GM10266 (cell line): ENCODE data around the gene LOXHD1.
A peak's percentile ranks its signal among the peaks of the same experiment; 100 is the strongest.

ENCODE experiments used
- DNase-seq: peaks from one replicate; pipeline ENCODE4 v3.0.0; 2012; ENCODE audit errors: extremely low spot score
- TF ChIP-seq, protein P1 (sequence below): IDR thresholded peaks from 2 replicates; pipeline ENCODE4 v1.5.1; 2012; ENCODE audit warnings: mild to moderate bottlenecking, low read depth; ENCODE audit not compliant: control insufficient read depth, insufficient read depth; ENCODE audit errors: missing control alignments

The LOXHD1 gene

DNA sequence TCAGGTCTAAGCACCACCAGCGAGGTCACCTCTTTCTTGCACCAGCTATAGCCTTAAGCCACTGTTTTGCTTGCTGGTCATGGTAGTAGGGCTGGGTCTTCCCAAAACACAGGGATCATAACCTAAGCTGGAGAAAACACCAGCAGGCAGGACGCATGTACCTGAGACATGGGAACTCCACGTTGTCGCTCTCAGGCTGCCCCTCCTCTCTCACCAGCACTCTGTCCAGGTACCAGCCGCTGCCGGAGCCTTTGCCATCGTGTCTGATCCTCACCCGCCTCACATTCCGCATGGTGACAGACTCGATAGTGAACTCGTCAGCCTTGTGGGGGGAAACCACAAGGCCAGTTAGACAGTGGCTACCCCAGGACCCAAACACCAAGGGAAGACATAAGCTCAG, 79.5 kb downstream of the LOXHD1 start:
- TF ChIP-seq, protein P1, sequence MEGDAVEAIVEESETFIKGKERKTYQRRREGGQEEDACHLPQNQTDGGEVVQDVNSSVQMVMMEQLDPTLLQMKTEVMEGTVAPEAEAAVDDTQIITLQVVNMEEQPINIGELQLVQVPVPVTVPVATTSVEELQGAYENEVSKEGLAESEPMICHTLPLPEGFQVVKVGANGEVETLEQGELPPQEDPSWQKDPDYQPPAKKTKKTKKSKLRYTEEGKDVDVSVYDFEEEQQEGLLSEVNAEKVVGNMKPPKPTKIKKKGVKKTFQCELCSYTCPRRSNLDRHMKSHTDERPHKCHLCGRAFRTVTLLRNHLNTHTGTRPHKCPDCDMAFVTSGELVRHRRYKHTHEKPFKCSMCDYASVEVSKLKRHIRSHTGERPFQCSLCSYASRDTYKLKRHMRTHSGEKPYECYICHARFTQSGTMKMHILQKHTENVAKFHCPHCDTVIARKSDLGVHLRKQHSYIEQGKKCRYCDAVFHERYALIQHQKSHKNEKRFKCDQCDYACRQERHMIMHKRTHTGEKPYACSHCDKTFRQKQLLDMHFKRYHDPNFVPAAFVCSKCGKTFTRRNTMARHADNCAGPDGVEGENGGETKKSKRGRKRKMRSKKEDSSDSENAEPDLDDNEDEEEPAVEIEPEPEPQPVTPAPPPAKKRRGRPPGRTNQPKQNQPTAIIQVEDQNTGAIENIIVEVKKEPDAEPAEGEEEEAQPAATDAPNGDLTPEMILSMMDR = no peak
- no peak for DNase-seq

DNA sequence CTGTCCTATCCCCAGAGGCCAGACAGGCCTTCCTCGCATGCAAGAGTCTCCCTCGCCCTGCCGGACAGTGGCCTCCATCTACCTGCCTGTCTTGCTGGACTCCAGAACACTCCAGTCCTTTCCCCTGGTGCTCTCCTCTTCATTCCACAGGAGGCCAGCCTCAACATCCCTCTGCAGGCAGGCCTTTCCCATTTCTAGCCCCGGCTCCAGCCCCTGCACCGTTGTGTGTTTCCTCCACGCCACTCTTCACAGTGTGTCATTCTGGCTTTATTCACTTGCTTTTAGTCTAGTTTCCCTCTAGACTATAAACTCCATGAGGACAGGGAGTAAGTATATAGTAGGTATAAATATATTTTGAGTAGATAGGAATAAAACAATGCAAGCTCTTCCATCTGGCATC, 81.2 kb downstream of the LOXHD1 start:
- TF ChIP-seq, protein P1 = no peak
- no peak for DNase-seq

DNA sequence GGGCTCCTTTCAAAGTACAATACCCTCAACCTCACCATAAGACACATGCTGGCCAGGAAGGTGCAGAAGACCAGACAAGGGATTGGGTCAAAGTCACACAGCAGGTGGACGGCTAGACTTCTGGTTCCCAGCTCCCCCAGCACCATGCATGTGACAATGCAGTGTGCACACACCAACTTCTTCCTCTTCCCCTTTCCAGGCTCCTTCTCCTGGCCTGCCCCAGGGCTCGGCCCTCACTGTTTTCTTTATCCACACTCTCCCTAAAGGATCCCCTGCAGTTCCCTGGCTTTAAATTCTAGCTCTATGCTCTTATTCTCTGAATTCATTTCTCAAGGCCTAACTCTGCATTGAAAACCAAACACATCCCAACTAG, 82.3 kb downstream of the LOXHD1 start:
- DNase-seq = no peak
- TF ChIP-seq, protein P1 = no peak

DNA sequence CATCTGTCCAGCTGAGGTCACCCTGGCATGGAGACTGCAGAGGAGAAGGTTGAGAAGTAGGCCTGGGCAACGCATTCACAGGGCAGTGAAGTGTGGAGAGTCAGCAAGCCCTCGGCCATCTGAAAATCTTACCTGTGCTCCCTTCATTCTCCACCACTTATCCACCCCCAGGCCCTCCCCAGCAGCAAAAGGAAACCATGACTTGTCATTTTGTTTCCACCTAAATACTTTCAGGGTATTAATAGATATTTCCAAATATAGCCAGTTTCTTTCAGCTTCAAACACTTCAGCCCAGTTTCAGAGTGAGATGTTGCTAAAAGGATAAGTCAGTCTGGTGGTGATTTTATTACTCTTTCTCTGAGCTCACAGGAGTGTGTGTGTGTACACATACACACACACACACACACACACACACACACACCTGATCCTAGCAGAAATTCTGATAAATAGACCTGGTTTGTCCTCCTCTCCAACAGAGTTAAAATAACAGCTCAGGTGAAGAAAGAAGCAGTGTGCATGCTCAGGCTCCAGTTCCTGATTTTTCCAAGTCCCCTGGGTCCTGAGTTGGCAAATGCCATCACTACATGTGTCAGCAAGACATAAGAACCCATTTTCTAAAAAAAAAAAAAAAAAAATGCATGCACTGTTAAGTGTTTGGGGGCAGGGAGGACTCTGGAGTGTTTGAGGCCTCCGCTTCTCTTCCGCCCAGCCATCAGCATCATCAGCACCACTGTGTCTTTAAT, 82.8 kb downstream of the LOXHD1 start:
- TF ChIP-seq, protein P1 = no peak
- peak; percentile 60 for DNase-seq

DNA sequence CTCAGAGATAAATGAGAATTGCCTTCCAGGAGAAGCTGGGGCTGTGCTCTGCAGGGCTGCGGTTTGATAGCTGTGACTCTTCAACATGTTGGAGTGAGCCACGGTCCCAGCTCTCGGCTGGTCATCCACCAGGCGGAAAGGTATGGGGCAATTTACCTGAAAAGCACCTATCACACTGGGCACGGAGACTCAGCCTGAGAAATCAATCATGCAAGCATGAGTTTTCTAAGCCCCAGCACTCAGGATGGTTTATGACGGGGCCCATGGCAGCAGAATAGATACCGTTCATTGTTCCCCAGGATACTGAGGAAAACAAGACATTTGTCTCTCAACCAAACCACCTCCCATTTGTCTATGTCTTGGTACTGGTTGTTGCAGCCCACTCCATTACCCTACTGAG, 83.9 kb downstream of the LOXHD1 start:
- TF ChIP-seq, protein P1 = no peak
- no peak for DNase-seq

DNA sequence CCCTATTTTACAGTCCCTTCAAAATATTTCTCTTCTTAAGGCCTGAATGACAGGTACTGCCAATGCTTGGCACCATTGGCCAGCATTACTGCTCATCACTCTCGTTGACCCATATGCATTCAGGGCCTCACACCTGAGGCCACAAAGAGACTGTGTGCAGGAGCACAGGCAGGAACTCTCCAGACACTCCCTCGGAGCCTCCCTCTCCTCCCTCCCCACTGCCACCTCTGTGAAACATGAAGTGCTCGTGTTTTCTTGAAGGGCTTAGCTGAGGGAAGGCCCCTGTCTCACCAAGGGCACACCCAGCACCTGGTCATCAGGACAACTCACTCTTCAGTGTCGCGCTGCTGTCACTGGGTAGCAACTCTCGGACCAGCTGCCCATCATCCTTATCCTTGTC, 85.3 kb downstream of the LOXHD1 start:
- TF ChIP-seq, protein P1 = no peak

DNA sequence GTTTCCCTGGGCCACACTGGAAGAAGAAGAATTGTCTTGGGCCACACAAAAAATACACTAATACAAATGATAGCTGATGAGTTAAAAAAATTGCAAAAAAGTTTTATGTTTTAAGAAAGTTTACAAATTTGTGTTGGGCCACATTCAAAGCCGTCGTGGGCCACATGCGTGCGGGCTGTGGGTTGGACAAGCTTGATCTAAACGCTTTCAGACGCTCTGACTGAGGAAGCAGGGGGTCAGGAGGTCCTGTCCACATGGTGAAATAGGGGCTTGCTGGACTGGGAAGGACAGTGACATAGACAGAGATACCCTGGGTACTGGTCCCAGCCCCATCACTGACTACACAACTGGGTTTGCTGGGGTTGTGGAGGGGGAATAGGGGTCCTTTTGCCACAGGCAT, 86.4 kb downstream of the LOXHD1 start:
- TF ChIP-seq, protein P1 = no peak
- no peak for DNase-seq

More for the DNA sequence above, 85.3 kb downstream of the LOXHD1 start:
- no peak for DNase-seq
